Neural crest cell (in vitro differentiated cells): ENCODE data around the gene DACT3. TPM values are rescaled to one million over a fixed set of nuclear protein-coding genes. Genes with fewer than 3 reads are reported as not detected.

Experiments
- DNase-seq: peaks from one replicate; pipeline ENCODE4 v3.0.0; 2021; ENCODE audit warnings: low read depth, mixed read lengths, low spot score
- H3K27ac Mint-ChIP-seq: one replicate; pipeline ENCODE4 v1.8.0; 2021; ENCODE audit warnings: mild to moderate bottlenecking, mixed read lengths; ENCODE audit not compliant: unreplicated experiment
- H3K27me3 Mint-ChIP-seq: 2 replicates; pipeline ENCODE4 v1.8.0; 2021; ENCODE audit warnings: low read depth, mild to moderate bottlenecking, mixed read lengths
- H3K36me3 Mint-ChIP-seq: 2 replicates; pipeline ENCODE4 v1.8.0; 2021; ENCODE audit warnings: low read depth, mild to moderate bottlenecking, mixed read lengths
- H3K4me1 Mint-ChIP-seq: 2 replicates; pipeline ENCODE4 v1.8.0; 2021; ENCODE audit warnings: mixed read lengths
- H3K4me3 Mint-ChIP-seq: one replicate; pipeline ENCODE4 v1.8.0; 2021; ENCODE audit warnings: mild to moderate bottlenecking, mixed read lengths
- H3K9me3 Mint-ChIP-seq: 2 replicates; pipeline ENCODE4 v1.8.0; 2021; ENCODE audit warnings: mixed read lengths
- CTCF ChIP-seq: fragments of 200-600 bp; sonication (generic); conservative IDR thresholded peaks from 2 replicates; pipeline ENCODE4 v1.5.0; 2021; ENCODE audit warnings: antibody characterized with exemption, mild to moderate bottlenecking
- long read RNA-seq: library from polyadenylated mRNA; unstranded; transcript quantifications from one replicate; pipeline ENCODE4 v2.0.0, GENCODE V29; 2020
- total RNA-seq: library from RNA; stranded (reverse); gene quantifications from 2 replicates; pipeline ENCODE4 v1.2.1, GENCODE V29; 2021

DACT3 gene
- 6.5 and 7.4 TPM in 2 replicates for total RNA-seq
- long read RNA-seq, partial matches to known transcripts: 0 of 1 reads
- long read RNA-seq, other reads (novel, unspliced or antisense): 1 of 1 reads

- Mint-ChIP-seq H3K27ac (peak within 1 kb of the TSS; percentile 76), H3K9me3 (no peaks in the 10 kb centered on the region), H3K4me1 (peaks cover 28% of the 10 kb centered on the region), H3K36me3 (no peaks in the 10 kb centered on the region), H3K4me3 (peak within 1 kb of the TSS; percentile 84), H3K27me3 (peaks cover 10% of the 10 kb centered on the region)
- no peak for TF ChIP-seq CTCF
- peak; percentile 100 for DNase-seq
Observed at GRCh38 chr19:46661020-46661731, at the start of gene DACT3. Gene DACT3, minus strand, starts transcription at chr19:46661182. Its CDS starts 118 bp downstream, at chr19:46661064.

GRCh38 chr19:46710687-46711086 is 49.7 kb upstream of the DACT3 start:
- Mint-ChIP-seq H3K9me3 (no peaks in the 10 kb centered on the region), H3K4me1 (peaks cover 24% of the 10 kb centered on the region), H3K27me3 (no peaks in the 10 kb centered on the region), H3K27ac (no peak overlapping the region), H3K4me3 (peak overlapping the region; percentile 49), H3K36me3 (peaks cover 12% of the 10 kb centered on the region)
- no peak for TF ChIP-seq CTCF
- DNase-seq: no peak

GRCh38 chr19:46704379-46705076 is 43.5 kb upstream of the DACT3 start:
- peak; percentile 90 for TF ChIP-seq CTCF
- peak; percentile 83 for DNase-seq

GRCh38 chr19:46700704-46701103 is 39.7 kb upstream of the DACT3 start:
- H3K27me3 Mint-ChIP-seq: no peaks in the 10 kb centered on the region
- DNase-seq: no peak
- H3K4me1 Mint-ChIP-seq: peaks cover 12% of the 10 kb centered on the region
- no peaks in the 10 kb centered on the region for H3K9me3 Mint-ChIP-seq
- no peak overlapping the region for H3K4me3 Mint-ChIP-seq
- no peak for TF ChIP-seq CTCF
- peaks cover 19% of the 10 kb centered on the region for H3K36me3 Mint-ChIP-seq
- H3K27ac Mint-ChIP-seq: peak overlapping the region; percentile 19

More at GRCh38 chr19:46704379-46705076, 43.5 kb upstream of the DACT3 start:
- Mint-ChIP-seq H3K4me3 (no peak overlapping the region), H3K9me3 (no peaks in the 10 kb centered on the region), H3K27me3 (no peaks in the 10 kb centered on the region), H3K27ac (no peak overlapping the region), H3K36me3 (peaks cover 17% of the 10 kb centered on the region), H3K4me1 (no peaks in the 10 kb centered on the region)

GRCh38 chr19:46698395-46699321 is 37.7 kb upstream of the DACT3 start:
- Mint-ChIP-seq H3K27ac (no peak overlapping the region), H3K27me3 (no peaks in the 10 kb centered on the region), H3K36me3 (peaks cover 20% of the 10 kb centered on the region), H3K4me3 (no peak overlapping the region), H3K9me3 (no peaks in the 10 kb centered on the region), H3K4me1 (peaks cover 12% of the 10 kb centered on the region)
- TF ChIP-seq CTCF: no peak
- DNase-seq: no peak
